Measurements from ENCODE around the gene ADCY5. TPM values are rescaled to one million over a fixed set of nuclear protein-coding genes. Genes with fewer than 3 reads are reported as not detected.

Gene ADCY5
- total RNA-seq, 1 experiment from 2014 or later: 0.49 TPM

DNA sequence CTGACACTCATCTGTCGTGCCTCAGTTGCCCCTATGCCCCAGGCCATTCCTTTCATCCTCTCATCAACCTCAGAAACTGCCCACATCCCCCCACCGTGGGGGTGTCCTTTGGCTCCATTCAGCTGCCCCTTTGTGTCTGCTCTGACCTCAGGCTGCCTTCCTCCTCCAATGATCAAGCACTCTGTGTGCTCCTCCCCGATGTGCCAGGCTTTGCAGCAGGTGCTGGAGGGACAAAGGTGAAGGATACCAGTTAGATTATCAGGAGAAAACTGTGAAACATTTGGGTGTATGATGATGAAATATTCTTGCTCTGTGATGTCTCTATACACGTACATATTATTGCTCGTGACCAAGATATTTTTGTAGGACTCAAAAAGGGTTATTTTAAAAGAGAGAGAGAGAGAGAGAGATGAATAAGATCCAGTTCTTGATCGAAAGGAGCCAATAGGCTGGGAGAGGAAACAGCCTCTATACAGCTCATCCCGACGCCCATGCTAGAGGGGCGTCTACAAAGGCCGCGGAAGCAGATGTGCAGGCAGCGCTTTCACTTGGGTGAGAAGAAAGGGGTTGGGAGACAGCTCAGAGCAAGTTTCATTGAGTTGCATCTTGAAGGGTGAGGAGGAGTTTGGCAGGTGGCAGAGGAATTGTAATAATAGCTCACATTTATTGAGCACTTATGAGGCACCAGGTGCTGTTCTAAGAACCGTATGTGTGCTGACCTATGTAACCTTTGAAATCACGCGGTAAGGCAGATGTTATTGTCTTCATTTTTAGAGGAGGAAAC lies 28.3 kb upstream of the ADCY5 start:
- no peak for TF ChIP-seq SP1 (IDR thresholded peaks at IDR 0.05; ENCODE audit: low read depth)
- TF ChIP-seq SRF (IDR thresholded peaks at IDR 0.05; ENCODE audit: low read depth): no peak
- TF ChIP-seq TCF7L2 (IDR thresholded peaks at IDR 0.05; ENCODE audit: borderline replicate concordance, extremely low read depth, insufficient read depth, insufficient read length): no peak
- no peak for TF ChIP-seq EGR1 (IDR thresholded peaks at IDR 0.05; ENCODE audit: low read depth)
- no peak for TF ChIP-seq ELF1 (IDR thresholded peaks at IDR 0.05; ENCODE audit: borderline replicate concordance, low read depth)
- no peak for TF ChIP-seq CBX3 (IDR thresholded peaks at IDR 0.05; ENCODE audit: low read depth)
- TF ChIP-seq, protein P1, sequence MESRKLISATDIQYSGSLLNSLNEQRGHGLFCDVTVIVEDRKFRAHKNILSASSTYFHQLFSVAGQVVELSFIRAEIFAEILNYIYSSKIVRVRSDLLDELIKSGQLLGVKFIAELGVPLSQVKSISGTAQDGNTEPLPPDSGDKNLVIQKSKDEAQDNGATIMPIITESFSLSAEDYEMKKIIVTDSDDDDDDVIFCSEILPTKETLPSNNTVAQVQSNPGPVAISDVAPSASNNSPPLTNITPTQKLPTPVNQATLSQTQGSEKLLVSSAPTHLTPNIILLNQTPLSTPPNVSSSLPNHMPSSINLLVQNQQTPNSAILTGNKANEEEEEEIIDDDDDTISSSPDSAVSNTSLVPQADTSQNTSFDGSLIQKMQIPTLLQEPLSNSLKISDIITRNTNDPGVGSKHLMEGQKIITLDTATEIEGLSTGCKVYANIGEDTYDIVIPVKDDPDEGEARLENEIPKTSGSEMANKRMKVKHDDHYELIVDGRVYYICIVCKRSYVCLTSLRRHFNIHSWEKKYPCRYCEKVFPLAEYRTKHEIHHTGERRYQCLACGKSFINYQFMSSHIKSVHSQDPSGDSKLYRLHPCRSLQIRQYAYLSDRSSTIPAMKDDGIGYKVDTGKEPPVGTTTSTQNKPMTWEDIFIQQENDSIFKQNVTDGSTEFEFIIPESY (IDR thresholded peaks at IDR 0.05; ENCODE audit: extremely low read depth, insufficient replicate concordance, low read length): no peak
- no peak for TF ChIP-seq YY1 (IDR thresholded peaks at IDR 0.05; ENCODE audit: extremely low read depth, insufficient replicate concordance, low read depth, low read length)
- TF ChIP-seq POLR2A (IDR thresholded peaks at IDR 0.05; ENCODE audit: borderline replicate concordance, extremely low read depth, insufficient read depth, insufficient read length): no peak
- TF ChIP-seq, protein P2, sequence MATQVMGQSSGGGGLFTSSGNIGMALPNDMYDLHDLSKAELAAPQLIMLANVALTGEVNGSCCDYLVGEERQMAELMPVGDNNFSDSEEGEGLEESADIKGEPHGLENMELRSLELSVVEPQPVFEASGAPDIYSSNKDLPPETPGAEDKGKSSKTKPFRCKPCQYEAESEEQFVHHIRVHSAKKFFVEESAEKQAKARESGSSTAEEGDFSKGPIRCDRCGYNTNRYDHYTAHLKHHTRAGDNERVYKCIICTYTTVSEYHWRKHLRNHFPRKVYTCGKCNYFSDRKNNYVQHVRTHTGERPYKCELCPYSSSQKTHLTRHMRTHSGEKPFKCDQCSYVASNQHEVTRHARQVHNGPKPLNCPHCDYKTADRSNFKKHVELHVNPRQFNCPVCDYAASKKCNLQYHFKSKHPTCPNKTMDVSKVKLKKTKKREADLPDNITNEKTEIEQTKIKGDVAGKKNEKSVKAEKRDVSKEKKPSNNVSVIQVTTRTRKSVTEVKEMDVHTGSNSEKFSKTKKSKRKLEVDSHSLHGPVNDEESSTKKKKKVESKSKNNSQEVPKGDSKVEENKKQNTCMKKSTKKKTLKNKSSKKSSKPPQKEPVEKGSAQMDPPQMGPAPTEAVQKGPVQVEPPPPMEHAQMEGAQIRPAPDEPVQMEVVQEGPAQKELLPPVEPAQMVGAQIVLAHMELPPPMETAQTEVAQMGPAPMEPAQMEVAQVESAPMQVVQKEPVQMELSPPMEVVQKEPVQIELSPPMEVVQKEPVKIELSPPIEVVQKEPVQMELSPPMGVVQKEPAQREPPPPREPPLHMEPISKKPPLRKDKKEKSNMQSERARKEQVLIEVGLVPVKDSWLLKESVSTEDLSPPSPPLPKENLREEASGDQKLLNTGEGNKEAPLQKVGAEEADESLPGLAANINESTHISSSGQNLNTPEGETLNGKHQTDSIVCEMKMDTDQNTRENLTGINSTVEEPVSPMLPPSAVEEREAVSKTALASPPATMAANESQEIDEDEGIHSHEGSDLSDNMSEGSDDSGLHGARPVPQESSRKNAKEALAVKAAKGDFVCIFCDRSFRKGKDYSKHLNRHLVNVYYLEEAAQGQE (IDR thresholded peaks at IDR 0.05; ENCODE audit: low read depth): no peak
- TF ChIP-seq POLR2AphosphoS5 (IDR thresholded peaks at IDR 0.05; ENCODE audit: low read depth, low read length): no peak
- TF ChIP-seq EZH2phosphoT487 (IDR thresholded peaks at IDR 0.05; ENCODE audit: borderline replicate concordance): no peak
- no peak for TF ChIP-seq RAD21 (IDR thresholded peaks at IDR 0.05; ENCODE audit: low read depth)
- no peaks in the 10 kb centered on the region for H3K79me2 ChIP-seq (ENCODE audit: insufficient read depth, low read length)
- intact Hi-C loops (cut with micrococcal nuclease): no loop called here
- ChIA-PET POLR2A (no interaction called here), CTCF (no interaction called here), RAD21 (ENCODE audit: low non-redundant PET in 1 of 2, low total read pairs in 2 of 2, uncharacterized antibody in 2 of 2, unreplicated experiment in 2 of 2) (no interaction called here)
- H2AFZ ChIP-seq (ENCODE audit: low read depth, low read length, poor library complexity, severe bottlenecking): no peak overlapping the region
- BruUV-seq (replicated peaks): no TSS peak
- H3K4me1 ChIP-seq (ENCODE audit: control insufficient read depth in 1 of 2, insufficient read depth in 2 of 2, low read length in 2 of 2): no peaks in the 10 kb centered on the region
- DNase-seq (ENCODE audit: low read depth, low spot score): no peak
- H3K9ac ChIP-seq (ENCODE audit: low read length): no peak overlapping the region
- no peak overlapping the region for H3K4me2 ChIP-seq (ENCODE audit: low read length)
- H3K9me3 ChIP-seq (ENCODE audit: control insufficient read depth in 1 of 2, insufficient read depth in 1 of 2, low read depth in 1 of 2, low read length in 2 of 2): no peaks in the 10 kb centered on the region
- H3K4me3 ChIP-seq (replicated peaks in 1 of 2; ENCODE audit: low read depth in 1 of 2, low read length in 2 of 2): no peak overlapping the region
- H3K36me3 ChIP-seq (ENCODE audit: control insufficient read depth in 1 of 2, insufficient read depth in 2 of 2, low read length in 2 of 2): no peaks in the 10 kb centered on the region
- no peak overlapping the region for H3K27ac ChIP-seq (ENCODE audit: low read depth, low read length)
- H3K9me2 ChIP-seq (ENCODE audit: insufficient read depth): no peaks in the 10 kb centered on the region
- ATAC-seq: no peak
- no peaks in the 10 kb centered on the region for H4K20me1 ChIP-seq (ENCODE audit: insufficient read depth)
- H3K27me3 ChIP-seq (ENCODE audit: insufficient read depth, low read length): peaks cover 20% of the 10 kb centered on the region
